ENCODE data around the gene SSBP3. TPM values are rescaled to one million over a fixed set of nuclear protein-coding genes. Genes with fewer than 3 reads are reported as not detected.

SSBP3 gene
- total RNA-seq, 1 experiment from 2014 or later, result 37.5 TPM

DNA sequence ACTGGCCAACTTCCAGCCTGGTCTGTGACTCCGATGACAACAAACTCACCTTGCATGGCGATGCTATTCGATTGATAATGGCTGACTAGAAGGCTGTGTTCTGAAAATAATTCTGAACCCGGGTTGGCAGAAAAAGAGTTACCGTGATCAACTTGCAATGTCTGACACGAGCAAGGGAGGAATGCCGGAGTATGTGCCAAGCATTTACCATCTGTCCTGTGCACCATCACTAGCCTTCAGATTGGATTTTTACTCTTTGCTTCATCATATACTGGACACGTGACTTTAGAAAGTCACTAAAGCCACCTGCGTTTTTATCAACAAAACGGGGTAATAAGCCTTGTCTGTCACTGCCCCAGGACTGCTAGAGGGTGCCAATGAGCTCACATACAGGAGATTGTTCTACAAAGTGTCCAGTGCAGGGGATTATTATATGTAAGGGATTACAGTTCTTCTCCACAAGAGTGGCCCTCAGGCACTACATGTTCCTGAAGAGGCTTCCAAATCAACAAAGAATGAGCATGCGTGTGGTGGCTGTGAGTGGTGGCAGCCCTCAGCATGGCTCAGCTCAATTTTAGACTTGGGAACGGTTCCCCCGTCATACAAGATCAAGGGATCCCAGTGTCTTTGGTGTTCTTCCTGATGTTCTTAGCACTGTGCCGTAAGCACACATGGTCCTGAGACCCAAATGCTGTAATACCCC, 35.8 kb downstream of the SSBP3 start:
- ChIA-PET POLR2A (no interaction called here), CTCF (no interaction called here), RAD21 (ENCODE audit: low non-redundant PET in 1 of 2, low total read pairs in 2 of 2, uncharacterized antibody in 2 of 2, unreplicated experiment in 2 of 2) (no interaction called here)
- Histone ChIP-seq H3K4me3 (replicated peaks in 1 of 2; ENCODE audit: low read depth in 1 of 2, low read length in 2 of 2) (no peak overlapping the region), H3K27ac (ENCODE audit: low read depth, low read length) (no peak overlapping the region), H3K9me2 (ENCODE audit: insufficient read depth) (no peaks in the 10 kb centered on the region), H2AFZ (ENCODE audit: low read depth, low read length, poor library complexity, severe bottlenecking) (no peak overlapping the region), H3K4me2 (ENCODE audit: low read length) (no peak overlapping the region), H3K36me3 (ENCODE audit: control insufficient read depth in 1 of 2, insufficient read depth in 2 of 2, low read length in 2 of 2) (no peaks in the 10 kb centered on the region), H3K4me1 (ENCODE audit: control insufficient read depth in 1 of 2, insufficient read depth in 2 of 2, low read length in 2 of 2) (no peaks in the 10 kb centered on the region), H4K20me1 (ENCODE audit: insufficient read depth) (no peaks in the 10 kb centered on the region), H3K9ac (ENCODE audit: low read length) (no peak overlapping the region), H3K79me2 (ENCODE audit: insufficient read depth, low read length) (no peaks in the 10 kb centered on the region), H3K27me3 (ENCODE audit: insufficient read depth, low read length) (no peaks in the 10 kb centered on the region), H3K9me3 (ENCODE audit: control insufficient read depth in 1 of 2, insufficient read depth in 1 of 2, low read depth in 1 of 2, low read length in 2 of 2) (no peaks in the 10 kb centered on the region)
- intact Hi-C loops (cut with micrococcal nuclease), result no loop called here
- BruUV-seq (replicated peaks), result no TSS peak
- TF ChIP-seq EZH2phosphoT487 (IDR thresholded peaks at IDR 0.05; ENCODE audit: borderline replicate concordance) (no peak), TCF7L2 (IDR thresholded peaks at IDR 0.05; ENCODE audit: borderline replicate concordance, extremely low read depth, insufficient read depth, insufficient read length) (no peak), YY1 (IDR thresholded peaks at IDR 0.05; ENCODE audit: extremely low read depth, insufficient replicate concordance, low read depth, low read length) (no peak), POLR2AphosphoS5 (IDR thresholded peaks at IDR 0.05; ENCODE audit: low read depth, low read length) (no peak), POLR2A (IDR thresholded peaks at IDR 0.05; ENCODE audit: borderline replicate concordance, extremely low read depth, insufficient read depth, insufficient read length) (no peak), CEBPB (IDR thresholded peaks at IDR 0.05; ENCODE audit: low read depth) (no peak), SRF (IDR thresholded peaks at IDR 0.05; ENCODE audit: low read depth) (no peak), RAD21 (IDR thresholded peaks at IDR 0.05; ENCODE audit: low read depth) (no peak)
- TF ChIP-seq, protein P1, sequence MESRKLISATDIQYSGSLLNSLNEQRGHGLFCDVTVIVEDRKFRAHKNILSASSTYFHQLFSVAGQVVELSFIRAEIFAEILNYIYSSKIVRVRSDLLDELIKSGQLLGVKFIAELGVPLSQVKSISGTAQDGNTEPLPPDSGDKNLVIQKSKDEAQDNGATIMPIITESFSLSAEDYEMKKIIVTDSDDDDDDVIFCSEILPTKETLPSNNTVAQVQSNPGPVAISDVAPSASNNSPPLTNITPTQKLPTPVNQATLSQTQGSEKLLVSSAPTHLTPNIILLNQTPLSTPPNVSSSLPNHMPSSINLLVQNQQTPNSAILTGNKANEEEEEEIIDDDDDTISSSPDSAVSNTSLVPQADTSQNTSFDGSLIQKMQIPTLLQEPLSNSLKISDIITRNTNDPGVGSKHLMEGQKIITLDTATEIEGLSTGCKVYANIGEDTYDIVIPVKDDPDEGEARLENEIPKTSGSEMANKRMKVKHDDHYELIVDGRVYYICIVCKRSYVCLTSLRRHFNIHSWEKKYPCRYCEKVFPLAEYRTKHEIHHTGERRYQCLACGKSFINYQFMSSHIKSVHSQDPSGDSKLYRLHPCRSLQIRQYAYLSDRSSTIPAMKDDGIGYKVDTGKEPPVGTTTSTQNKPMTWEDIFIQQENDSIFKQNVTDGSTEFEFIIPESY (IDR thresholded peaks at IDR 0.05; ENCODE audit: extremely low read depth, insufficient replicate concordance, low read length), result no peak
- TF ChIP-seq, protein P2, sequence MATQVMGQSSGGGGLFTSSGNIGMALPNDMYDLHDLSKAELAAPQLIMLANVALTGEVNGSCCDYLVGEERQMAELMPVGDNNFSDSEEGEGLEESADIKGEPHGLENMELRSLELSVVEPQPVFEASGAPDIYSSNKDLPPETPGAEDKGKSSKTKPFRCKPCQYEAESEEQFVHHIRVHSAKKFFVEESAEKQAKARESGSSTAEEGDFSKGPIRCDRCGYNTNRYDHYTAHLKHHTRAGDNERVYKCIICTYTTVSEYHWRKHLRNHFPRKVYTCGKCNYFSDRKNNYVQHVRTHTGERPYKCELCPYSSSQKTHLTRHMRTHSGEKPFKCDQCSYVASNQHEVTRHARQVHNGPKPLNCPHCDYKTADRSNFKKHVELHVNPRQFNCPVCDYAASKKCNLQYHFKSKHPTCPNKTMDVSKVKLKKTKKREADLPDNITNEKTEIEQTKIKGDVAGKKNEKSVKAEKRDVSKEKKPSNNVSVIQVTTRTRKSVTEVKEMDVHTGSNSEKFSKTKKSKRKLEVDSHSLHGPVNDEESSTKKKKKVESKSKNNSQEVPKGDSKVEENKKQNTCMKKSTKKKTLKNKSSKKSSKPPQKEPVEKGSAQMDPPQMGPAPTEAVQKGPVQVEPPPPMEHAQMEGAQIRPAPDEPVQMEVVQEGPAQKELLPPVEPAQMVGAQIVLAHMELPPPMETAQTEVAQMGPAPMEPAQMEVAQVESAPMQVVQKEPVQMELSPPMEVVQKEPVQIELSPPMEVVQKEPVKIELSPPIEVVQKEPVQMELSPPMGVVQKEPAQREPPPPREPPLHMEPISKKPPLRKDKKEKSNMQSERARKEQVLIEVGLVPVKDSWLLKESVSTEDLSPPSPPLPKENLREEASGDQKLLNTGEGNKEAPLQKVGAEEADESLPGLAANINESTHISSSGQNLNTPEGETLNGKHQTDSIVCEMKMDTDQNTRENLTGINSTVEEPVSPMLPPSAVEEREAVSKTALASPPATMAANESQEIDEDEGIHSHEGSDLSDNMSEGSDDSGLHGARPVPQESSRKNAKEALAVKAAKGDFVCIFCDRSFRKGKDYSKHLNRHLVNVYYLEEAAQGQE (IDR thresholded peaks at IDR 0.05; ENCODE audit: low read depth), result no peak
- TF ChIP-seq, protein P3, sequence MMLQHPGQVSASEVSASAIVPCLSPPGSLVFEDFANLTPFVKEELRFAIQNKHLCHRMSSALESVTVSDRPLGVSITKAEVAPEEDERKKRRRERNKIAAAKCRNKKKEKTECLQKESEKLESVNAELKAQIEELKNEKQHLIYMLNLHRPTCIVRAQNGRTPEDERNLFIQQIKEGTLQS (IDR thresholded peaks at IDR 0.05), result no peak
- no peak for ATAC-seq
- DNase-seq (ENCODE audit: low read depth, low spot score), result no peak
